GM12878 (cell line): ENCODE results near the gene TCIRG1. TPM values are rescaled to one million over a fixed set of nuclear protein-coding genes. Genes with fewer than 3 reads are reported as not detected.

ENCODE experiments used
- ATAC-seq: fragments of 200-7000 bp; cut with Tn5 transposase; 3 replicates; pipeline ENCODE4 v1.9.1; 2020; ENCODE audit warnings: mild to moderate bottlenecking, moderate library complexity
- BruUV-seq: library from RNA; stranded (reverse); fragments of 400-500 nt; replicated peaks from 2 replicates; lab custom pipeline; 2021; lab: Mats Ljungman, UMichigan
- CTCF ChIA-PET: fragments of 300-600 bp; sonication (Branson Sonifier 250); formaldehyde crosslinking; extraction: SDS; loops from one replicate; lab custom pipeline; 2021; ENCODE audit warnings: inconsistent platforms; lab: Yijun Ruan, JAX
- POLR2A ChIA-PET: fragments of 350-600 bp; formaldehyde crosslinking; extraction: SDS; loops from one replicate; lab custom pipeline; 2021; ENCODE audit warnings: inconsistent platforms; lab: Charles Lee
- RAD21 ChIA-PET: fragments of 300-600 bp; sonication (Branson Sonifier 250); formaldehyde crosslinking; loops from one replicate; lab custom pipeline; 2023; ENCODE audit warnings: antibody characterized with exemption; ENCODE audit not compliant: unreplicated experiment; lab: Charles Lee
- SMC1A ChIA-PET: fragments of 300-600 bp; sonication (Branson Sonifier 250); formaldehyde crosslinking; loops from one replicate; lab custom pipeline; 2023; ENCODE audit not compliant: unreplicated experiment, uncharacterized antibody; lab: Charles Lee
- DNase-seq: peaks from one replicate; pipeline ENCODE4 v3.0.0-alpha.2; 2011; ENCODE audit warnings: low read depth, low spot score
- FAIRE-seq: peaks from 3 replicates; lab custom pipeline; 2011; peaks lifted over from hg19 to GRCh38; lab: Jason Lieb, UNC
- H2AFZ ChIP-seq: 2 replicates; pipeline ENCODE4 v1.6.0; 2011; ENCODE audit warnings: low read depth, low read length, control low read depth; ENCODE audit not compliant: control insufficient read depth
- H3K27ac ChIP-seq: 2 replicates; pipeline ENCODE4 v1.5.1; 2011; ENCODE audit warnings: control low read depth; ENCODE audit not compliant: control insufficient read depth, insufficient read depth
- H3K27me3 ChIP-seq, 2 experiments: replicated peaks in 1 of 2; 2 replicates each; pipeline versions ENCODE4 v1.6.0 to v1.6.1; 2011; ENCODE audit warnings: low read length in 1 of 2; ENCODE audit not compliant: control insufficient read depth in 2 of 2, insufficient read depth in 2 of 2
- H3K36me3 ChIP-seq, 2 experiments: 2 replicates each; pipeline ENCODE4 v1.5.1; 2011; ENCODE audit warnings: low read length in 1 of 2; ENCODE audit not compliant: control insufficient read depth in 2 of 2, insufficient read depth in 2 of 2
- H3K4me1 ChIP-seq: 2 replicates; pipeline ENCODE4 v1.6.1; 2011; ENCODE audit warnings: mild to moderate bottlenecking, low read length, moderate library complexity, mixed read lengths; ENCODE audit not compliant: control insufficient read depth, insufficient read depth
- H3K4me2 ChIP-seq: 2 replicates; pipeline ENCODE4 v1.6.0; 2011; ENCODE audit warnings: control low read depth; ENCODE audit not compliant: control insufficient read depth, insufficient read depth
- H3K4me3 ChIP-seq: fragments of 200-600 bp; sonication (generic); 2 replicates; pipeline ENCODE4 v1.5.1; 2016
- H3K79me2 ChIP-seq: 2 replicates; pipeline ENCODE4 v1.6.0; 2011; ENCODE audit warnings: low read length; ENCODE audit not compliant: control insufficient read depth, insufficient read depth
- H3K9ac ChIP-seq: 2 replicates; pipeline ENCODE4 v1.8.0; 2011; ENCODE audit warnings: low read length, control low read depth, mixed read lengths; ENCODE audit not compliant: control insufficient read depth, insufficient read depth
- H3K9me3 ChIP-seq: replicated peaks from 3 replicates; pipeline ENCODE4 v1.5.1; 2011; ENCODE audit warnings: mild to moderate bottlenecking, low read length; ENCODE audit not compliant: control insufficient read depth, insufficient read depth
- H4K20me1 ChIP-seq: 2 replicates; pipeline ENCODE4 v1.6.0; 2011; ENCODE audit not compliant: control insufficient read depth, insufficient read depth
- ASH2L ChIP-seq: fragments of 300-600, 200-600 bp; sonication (generic); IDR thresholded peaks from 2 replicates; pipeline ENCODE4 v1.6.1; 2017; ENCODE audit warnings: low read depth, mild to moderate bottlenecking, borderline replicate concordance
- FOXK2 ChIP-seq: fragments of 450-650 bp; IDR thresholded peaks from 2 replicates; pipeline ENCODE4 v1.6.1; 2017; ENCODE audit warnings: mild to moderate bottlenecking, moderate library complexity
- HDGF ChIP-seq: fragments of 450-650 bp; IDR thresholded peaks from 2 replicates; pipeline ENCODE4 v1.6.1; 2016; ENCODE audit warnings: antibody characterized with exemption
- NR2F1 ChIP-seq: fragments of 450-650 bp; conservative IDR thresholded peaks from 2 replicates; pipeline ENCODE4 v1.6.1; 2017; ENCODE audit warnings: mild to moderate bottlenecking
- POLR2A ChIP-seq: IDR thresholded peaks from 2 replicates; pipeline ENCODE4 v1.6.1; 2011; ENCODE audit warnings: low read depth, mild to moderate bottlenecking, low read length
- TCF12 ChIP-seq: IDR thresholded peaks from 2 replicates; pipeline ENCODE4 v1.6.1; 2011; ENCODE audit warnings: low read depth, mild to moderate bottlenecking, low read length
- WGBS: methylation state at CpG from one replicate; pipeline ENCODE4 v1.1.6; 2016; ENCODE audit warnings: low lambda C conversion rate; ENCODE audit not compliant: insufficient replicate concordance, insufficient coverage; ENCODE audit errors: missing lambda C conversion rate; 5-methylcytosine and 5-hydroxymethylcytosine counted together
- in situ Hi-C: fragments of 300-500 bp; cut with MboI; formaldehyde crosslinking; loops from 9 replicates; pipeline ENCODE4 v1.14.3; 2018; ENCODE audit warnings: mixed read lengths
- intact Hi-C: fragments of 100-400 bp; cut with micrococcal nuclease; formaldehyde crosslinking; loops from one replicate; pipeline ENCODE4 v1.14.2; 2022; ENCODE audit not compliant: unreplicated experiment
- polyA plus RNA-seq, 11 experiments: library from polyadenylated mRNA; depleted of rRNA in 4 of 11; unstranded in 6 of 11; stranded (reverse) in 5 of 11; fragments of >200 nt; fragmentation: Nextera tagmentation in 4 of 11; fragmentation: Illumina TruSeq in 1 of 11; extraction: Ambion mirVana in 4 of 11; extraction: Trizol in 1 of 11; gene quantifications; 1 replicate in 1 of 11; 2 replicates in 10 of 11; pipeline versions ENCODE4 v1.2.1 to v1.2.3, GENCODE V29; 2011 to 2016; ENCODE audit warnings: inconsistent platforms in 2 of 11, missing spikeins in 2 of 11, low read depth in 1 of 11
- total RNA-seq, 4 experiments: library from RNA; depleted of rRNA in 3 of 4; stranded (reverse); fragments of >200 nt in 3 of 4; fragmentation: Illumina TruSeq in 1 of 4; extraction: Trizol in 1 of 4; gene quantifications; 2 replicates each; pipeline versions ENCODE4 v1.2.1 to v1.2.3, GENCODE V29; 2013 to 2021

The TCIRG1 gene
- total and polyA plus RNA-seq, 10 of the 15 experiments (the other 5 are each of a cell fraction or from before 2014, with no cell fraction given), result 0.76 to 218 (median 87.4) TPM

- Histone ChIP-seq H3K79me2 (peaks cover 46% of the 10 kb centered on the region), H3K9ac (peak overlapping the region; percentile 79), H3K4me3 (peak overlapping the region; percentile 99), H2AFZ (peak overlapping the region; percentile 69), H4K20me1 (no peaks in the 10 kb centered on the region; the same call in 1 of the 2 replicates), H3K4me1 (peaks cover 13% of the 10 kb centered on the region), H3K27me3 (no peaks in the 10 kb centered on the region), H3K36me3 (peaks cover 11 to 15% of the 10 kb centered on the region in 2 experiments; a peak in 3 of 4 replicates), H3K9me3 (no peaks in the 10 kb centered on the region), H3K4me2 (peak overlapping the region; percentile 85), H3K27ac (peak overlapping the region; percentile 91)
- DNase-seq (no peak), ATAC-seq (peak; percentile 3), FAIRE-seq (no peak)
- BruUV-seq, result TSS peak; percentile 84
- ChIA-PET RAD21 (interaction anchor here (2.0 to 4.3 kb wide), 2 partner anchors 80 to 171 kb away, joined by 4 to 23 read pairs; no protein-coding TSS in a partner anchor), CTCF (interaction anchor here (2.2 kb wide), 1 partner anchor 29 kb away, joined by 5 read pairs; no protein-coding TSS in a partner anchor), POLR2A (interaction anchor here (0.5 to 2.6 kb wide), 4 partner anchors 14 to 249 kb away, joined by 3 to 11 read pairs (median 4); partner anchors contain the start of gene UNC93B1), SMC1A (interaction anchor here (0.6 to 1.3 kb wide), 2 partner anchors 78 to 89 kb away, joined by 3 read pairs; no protein-coding TSS in a partner anchor)
- intact Hi-C loops (loop anchor here (5.0 kb wide), 1 partner anchor 36 kb away; the partner anchor contains the start of gene UNC93B1), in situ Hi-C loops (no loop called here)
- no peak for TF ChIP-seq FOXK2
- TF ChIP-seq TCF12, result peak; percentile 72; the same call in 1 of the 2 replicates
- TF ChIP-seq NR2F1, result peak; percentile 87
- 0 out of 2 replicates have a peak, but pooled peaks have one; percentile 28 for TF ChIP-seq POLR2A
- TF ChIP-seq ASH2L, result no peak
- 0 out of 2 replicates have a peak, but pooled peaks have one; percentile 31 for TF ChIP-seq HDGF
- WGBS, result 51% methylated on average over 13 of the region's 13 CpGs
These were observed 553 bp upstream of the TCIRG1 start for GRCh38 chr11:68038226-68038717.
